Fibroblast of skin of right biceps (primary cell): ENCODE results near the gene BMPR2.
"Not testable (repeated sequence)": the region's sequence is repeated elsewhere in the genome, so short reads cannot be mapped to it uniquely, and the experiment has no call there.

ENCODE experiments used
- DNase-seq: peaks from one replicate; pipeline ENCODE4 v3.0.0-alpha.2; 2013

Gene BMPR2

GRCh38 chr2:202386495-202386894 is 10.4 kb downstream of the BMPR2 start:
- DNase-seq: not testable (repeated sequence)

GRCh38 chr2:202387608-202388342 is 11.6 kb downstream of the BMPR2 start:
- peak; percentile 51 for DNase-seq

- no peak for DNase-seq
Measured at GRCh38 chr2:202400941-202401340, 24.8 kb downstream of the BMPR2 start.

- DNase-seq: no peak
Measured at GRCh38 chr2:202405798-202406197, 29.7 kb downstream of the BMPR2 start.

GRCh38 chr2:202406445-202406978 is 30.4 kb downstream of the BMPR2 start:
- no peak for DNase-seq

GRCh38 chr2:202408546-202409140 is 32.5 kb downstream of the BMPR2 start:
- no peak for DNase-seq

GRCh38 chr2:202410092-202410491 is 34.0 kb downstream of the BMPR2 start:
- DNase-seq: no peak

GRCh38 chr2:202411097-202411496 is 35.0 kb downstream of the BMPR2 start:
- DNase-seq: no peak

- DNase-seq: no peak
Measured at GRCh38 chr2:202418027-202418426, 41.9 kb downstream of the BMPR2 start.

- no peak for DNase-seq
Measured at GRCh38 chr2:202418511-202418910, 42.4 kb downstream of the BMPR2 start.

GRCh38 chr2:202423139-202423538 is 47.0 kb downstream of the BMPR2 start:
- no peak for DNase-seq

- DNase-seq: no peak
Measured at GRCh38 chr2:202425036-202425435, 48.9 kb downstream of the BMPR2 start.

- no peak for DNase-seq
Measured at GRCh38 chr2:202426751-202427150, 50.6 kb downstream of the BMPR2 start.

GRCh38 chr2:202429164-202429980 is 53.2 kb downstream of the BMPR2 start:
- DNase-seq: peak; percentile 79

- no peak for DNase-seq
Measured at GRCh38 chr2:202432776-202433175, 56.6 kb downstream of the BMPR2 start.

GRCh38 chr2:202434472-202434871 is 58.3 kb downstream of the BMPR2 start:
- DNase-seq: no peak

- DNase-seq: peak; percentile 16
Measured at GRCh38 chr2:202436626-202437025, 60.5 kb downstream of the BMPR2 start.

- not testable (repeated sequence) for DNase-seq
Measured at GRCh38 chr2:202440117-202440516, 64.0 kb downstream of the BMPR2 start.

GRCh38 chr2:202442882-202443281 is 66.8 kb downstream of the BMPR2 start:
- DNase-seq: no peak

- no peak for DNase-seq
Measured at GRCh38 chr2:202444000-202444399, 67.9 kb downstream of the BMPR2 start.

GRCh38 chr2:202449344-202449743 is 73.2 kb downstream of the BMPR2 start:
- no peak for DNase-seq

GRCh38 chr2:202450785-202451184 is 74.7 kb downstream of the BMPR2 start:
- DNase-seq: no peak

GRCh38 chr2:202452744-202453143 is 76.6 kb downstream of the BMPR2 start:
- DNase-seq: no peak

GRCh38 chr2:202454536-202454935 is 78.4 kb downstream of the BMPR2 start:
- DNase-seq: no peak
